Stimulated activated CD8-positive, alpha-beta memory T cell treated with anti-CD3 and anti-CD28 coated beads, Interleukin-7, amount 100 ng/mL, for 1 hour (primary cell): ENCODE measurements around the gene EFCAB3.
"Not testable (repeated sequence)": the region's sequence is repeated elsewhere in the genome, so short reads cannot be mapped to it uniquely, and the experiment has no call there.

Experiments used
- DNase-seq, 2 donors: peaks; one replicate each; pipeline ENCODE4 v3.0.0-alpha.2; 2020; ENCODE audit warnings: low read depth in 2 of 2

Gene EFCAB3

GRCh38 chr17:62464422-62464821 is 84.1 kb downstream of the EFCAB3 start:
- DNase-seq: not testable (repeated sequence)

GRCh38 chr17:62465271-62465670 is 84.9 kb downstream of the EFCAB3 start:
- DNase-seq: not testable (repeated sequence)
